SK-N-SH (cell line): ENCODE results near the gene SLC22A15. TPM values are rescaled to one million over a fixed set of nuclear protein-coding genes. Genes with fewer than 3 reads are reported as not detected.
"Not testable (repeated sequence)": the region's sequence is repeated elsewhere in the genome, so short reads cannot be mapped to it uniquely, and the experiment has no call there.

Source experiments
- CTCF ChIA-PET: fragments of 300-600, 350-600 bp; formaldehyde crosslinking; extraction: SDS; loops from one replicate; lab custom pipeline; 2021; lab: Yijun Ruan, JAX
- POLR2A ChIA-PET: fragments of 350-600 bp; sonication (Branson Sonifier 250); formaldehyde crosslinking; extraction: SDS; loops from one replicate; lab custom pipeline; 2020; ENCODE audit warnings: antibody characterized with exemption, inconsistent platforms; lab: Yijun Ruan, JAX
- DNase-seq: peaks from one replicate; pipeline ENCODE4 v3.0.0; 2012
- H2AFZ ChIP-seq: fragments of 200-600 bp; sonication (generic); 2 replicates; pipeline ENCODE4 v1.8.1; 2016; ENCODE audit warnings: antibody characterized with exemption, mild to moderate bottlenecking, low read depth
- H3F3A ChIP-seq: fragments of 200-600 bp; sonication (generic); replicated peaks from 2 replicates; pipeline ENCODE3; 2016; ENCODE audit warnings: antibody characterized with exemption, mild to moderate bottlenecking; ENCODE audit not compliant: insufficient read depth
- H3K27ac ChIP-seq, 2 experiments: fragments of 200-500 bp in 1 of 2; fragments of 200-600 bp in 1 of 2; sonication (Bioruptor generic) in 1 of 2; sonication (generic), shearing (Covaris generic) in 1 of 2; 2 replicates each; pipeline versions ENCODE4 v1.5.1 to v1.6.1; 2014 to 2016; ENCODE audit warnings: low read depth in 2 of 2, inconsistent platforms in 1 of 2, low read length in 1 of 2, mild to moderate bottlenecking in 1 of 2, mixed read lengths in 1 of 2
- H3K27me3 ChIP-seq: fragments of 200-600 bp; sonication (generic), shearing (Covaris generic); 2 replicates; pipeline ENCODE4 v1.6.1; 2016; ENCODE audit warnings: mixed run types; ENCODE audit not compliant: insufficient read depth
- H3K36me3 ChIP-seq, 2 experiments: fragments of 200-500 bp in 1 of 2; fragments of 200-600 bp in 1 of 2; sonication (Bioruptor generic) in 1 of 2; sonication (generic) in 1 of 2; replicated peaks in 1 of 2; 2 replicates each; pipeline versions ENCODE3 to v1.5.1; 2014 to 2016; ENCODE audit warnings: low read length in 1 of 2, mild to moderate bottlenecking in 1 of 2; ENCODE audit not compliant: insufficient read depth in 2 of 2, control insufficient read depth in 1 of 2
- H3K4me1 ChIP-seq, 2 experiments: fragments of 200-500 bp in 1 of 2; fragments of 200-600 bp in 1 of 2; sonication (Bioruptor generic) in 1 of 2; sonication (generic), shearing (Covaris generic) in 1 of 2; 2 replicates each; pipeline versions ENCODE4 v1.5.1 to v1.6.1; 2014 to 2016; ENCODE audit warnings: low read depth in 1 of 2, low read length in 1 of 2, mixed run types in 1 of 2; ENCODE audit not compliant: insufficient read depth in 2 of 2, control insufficient read depth in 1 of 2
- H3K4me2 ChIP-seq: fragments of 200-600 bp; sonication (generic), shearing (Covaris generic); 2 replicates; pipeline ENCODE4 v1.6.1; 2017; ENCODE audit warnings: mixed run types
- H3K4me3 ChIP-seq, 2 experiments: fragments of 200-500 bp in 1 of 2; fragments of 200-600 bp in 1 of 2; sonication (Bioruptor generic) in 1 of 2; sonication (generic), shearing (Covaris generic) in 1 of 2; 2 replicates each; pipeline versions ENCODE4 v1.5.1 to v1.8.1; 2014 to 2016; ENCODE audit warnings: low read depth in 2 of 2, inconsistent platforms in 1 of 2, low read length in 1 of 2, mild to moderate bottlenecking in 1 of 2, mixed read lengths in 1 of 2, moderate library complexity in 1 of 2
- H3K79me2 ChIP-seq: fragments of 200-600 bp; sonication (generic); 2 replicates; pipeline ENCODE4 v1.8.1; 2017; ENCODE audit warnings: mild to moderate bottlenecking; ENCODE audit not compliant: insufficient read depth
- H3K9ac ChIP-seq: fragments of 200-600 bp; sonication (generic); 2 replicates; pipeline ENCODE4 v1.6.1; 2017; ENCODE audit warnings: mixed run types
- H3K9me2 ChIP-seq: fragments of 200-600 bp; sonication (generic); 2 replicates; pipeline ENCODE4 v1.6.1; 2017; ENCODE audit warnings: mixed run types
- H3K9me3 ChIP-seq: fragments of 200-600 bp; sonication (generic); 2 replicates; pipeline ENCODE4 v1.6.1; 2017; ENCODE audit warnings: mixed run types, mild to moderate bottlenecking, moderate library complexity
- H4K20me1 ChIP-seq: fragments of 200-600 bp; sonication (generic); 2 replicates; pipeline ENCODE4 v1.6.1; 2017; ENCODE audit warnings: mild to moderate bottlenecking, mixed run types; ENCODE audit not compliant: insufficient read depth
- EP300 ChIP-seq, 2 experiments: IDR thresholded peaks; 2 replicates each; pipeline versions ENCODE4 v1.4.0 to v1.6.1; 2012; ENCODE audit warnings: borderline replicate concordance in 1 of 2, low read depth in 1 of 2, low read length in 1 of 2
- EZH2phosphoT487 ChIP-seq: fragments of 200-600 bp; sonication (generic); IDR thresholded peaks from 2 replicates; pipeline ENCODE4 v1.6.1; 2017; ENCODE audit warnings: low read depth, mixed run types, mild to moderate bottlenecking, antibody characterized with exemption, moderate library complexity, borderline replicate concordance
- FOSL2 ChIP-seq: IDR thresholded peaks from 2 replicates; pipeline ENCODE4 v1.4.0; 2012; ENCODE audit warnings: low read depth, mild to moderate bottlenecking, moderate library complexity, borderline replicate concordance
- GABPA ChIP-seq: IDR thresholded peaks from 2 replicates; pipeline ENCODE4 v1.4.0; 2012; ENCODE audit warnings: low read depth, mild to moderate bottlenecking
- GATA2 ChIP-seq: sonication (generic); formaldehyde crosslinking; IDR thresholded peaks from 2 replicates; pipeline ENCODE4 v1.5.0; 2020; ENCODE audit warnings: mild to moderate bottlenecking, missing genetic modification reagents
- IRF3 ChIP-seq: fragments of 150-350 bp; IDR thresholded peaks from 2 replicates; pipeline ENCODE4 v1.6.1; 2016; ENCODE audit warnings: mild to moderate bottlenecking, low read depth, low read length
- MAX ChIP-seq: IDR thresholded peaks from 2 replicates; pipeline ENCODE4 v1.4.0; 2012; ENCODE audit warnings: low read depth
- MEF2A ChIP-seq: IDR thresholded peaks from 2 replicates; pipeline ENCODE4 v1.4.0; 2012; ENCODE audit warnings: low read depth, borderline replicate concordance
- MXI1 ChIP-seq: IDR thresholded peaks from 2 replicates; pipeline ENCODE4 v1.6.1; 2012; ENCODE audit warnings: mild to moderate bottlenecking, low read depth, low read length, improper control_type of control experiment
- PBX3 ChIP-seq: IDR thresholded peaks from 2 replicates; pipeline ENCODE4; 2012
- REST ChIP-seq: IDR thresholded peaks from 2 replicates; pipeline ENCODE4 v1.6.1; 2012; ENCODE audit warnings: mild to moderate bottlenecking, low read depth, low read length, moderate library complexity
- RXRA ChIP-seq: IDR thresholded peaks from 2 replicates; pipeline ENCODE4 v1.4.0; 2012; ENCODE audit warnings: low read depth, mild to moderate bottlenecking, borderline replicate concordance
- SIN3A ChIP-seq: IDR thresholded peaks from 2 replicates; pipeline ENCODE4 v1.6.1; 2012; ENCODE audit warnings: low read depth, mild to moderate bottlenecking, low read length, moderate library complexity, borderline replicate concordance
- SMC3 ChIP-seq: IDR thresholded peaks from 2 replicates; pipeline ENCODE4 v1.6.1; 2012; ENCODE audit warnings: low read depth, low read length, improper control_type of control experiment
- TAF1 ChIP-seq: IDR thresholded peaks from 2 replicates; pipeline ENCODE4 v1.6.1; 2012; ENCODE audit warnings: low read depth, mild to moderate bottlenecking, low read length, moderate library complexity, borderline replicate concordance
- TCF12 ChIP-seq: IDR thresholded peaks from 2 replicates; pipeline ENCODE4 v1.4.0; 2012
- USF2 ChIP-seq: fragments of 150-350 bp; IDR thresholded peaks from 2 replicates; pipeline ENCODE4 v1.6.1; 2017; ENCODE audit warnings: antibody characterized with exemption, low read length, low read depth, borderline replicate concordance
- WGBS: methylation state at CpG from one replicate; pipeline ENCODE4 v1.1.6; 2017; ENCODE audit warnings: low lambda C conversion rate; 5-methylcytosine and 5-hydroxymethylcytosine counted together
- polyA plus RNA-seq, 3 experiments: library from polyadenylated mRNA; depleted of rRNA; stranded (reverse); fragments of >200 nt; gene quantifications; 2 replicates each; pipeline ENCODE4 v1.2.3, GENCODE V29; 2012

The SLC22A15 gene
- polyA plus RNA-seq, 1 of the 3 experiments (the other 2 are of a cell fraction), result 0.13 TPM

GRCh38 chr1:115991909-115992308 is 15.6 kb downstream of the SLC22A15 start (continued):
- TF ChIP-seq EZH2phosphoT487 (no peak), MXI1 (no peak), TCF12 (no peak)

GRCh38 chr1:115997921-115998320 is 21.6 kb downstream of the SLC22A15 start:
- H3K36me3 ChIP-seq, H3K27ac ChIP-seq, H3K9me2 ChIP-seq, H3K4me3 ChIP-seq, H3K4me1 ChIP-seq, POLR2A ChIA-PET, H3K9ac ChIP-seq, H3K4me2 ChIP-seq, H3K27me3 ChIP-seq, H4K20me1 ChIP-seq, DNase-seq, H2AFZ ChIP-seq, H3F3A ChIP-seq, H3K79me2 ChIP-seq: not testable (repeated sequence)
- CTCF ChIA-PET, result interaction anchor here (0.9 kb wide), 2 partner anchors 10 to 25 kb away, joined by 3 read pairs; no protein-coding TSS in a partner anchor
- 23% methylated on average over 1 of the region's 1 CpG for WGBS
- peaks cover 10% of the 10 kb centered on the region for H3K9me3 ChIP-seq

- DNase-seq, result no peak
- no peak overlapping the region for H3K4me2 ChIP-seq
- H3K79me2 ChIP-seq, result no peaks in the 10 kb centered on the region
- no peak overlapping the region for H2AFZ ChIP-seq
- no peak overlapping the region for H3K4me3 ChIP-seq
- H4K20me1 ChIP-seq, result no peaks in the 10 kb centered on the region
- H3F3A ChIP-seq, result no peaks in the 10 kb centered on the region
- no peak overlapping the region for H3K9ac ChIP-seq
- CTCF ChIA-PET, result interaction anchor here (0.8 to 2.2 kb wide), 3 partner anchors 21 to 393 kb away, joined by 3 to 8 read pairs (median 6); no protein-coding TSS in a partner anchor
- no peak overlapping the region for H3K27ac ChIP-seq
- H3K9me2 ChIP-seq, result no peaks in the 10 kb centered on the region
- no peaks in the 10 kb centered on the region for H3K4me1 ChIP-seq
- no peaks in the 10 kb centered on the region for H3K36me3 ChIP-seq
- POLR2A ChIA-PET, result no interaction called here
- H3K9me3 ChIP-seq, result peaks cover 8% of the 10 kb centered on the region
- WGBS, result 35% methylated on average over 3 of the region's 3 CpGs
- H3K27me3 ChIP-seq, result no peaks in the 10 kb centered on the region
- TF ChIP-seq PBX3 (no peak), REST (no peak), EP300 (IDR thresholded peaks at IDR 0.05; ENCODE audit: borderline replicate concordance in 1 of 2, low read depth in 1 of 2, low read length in 1 of 2) (no peak), TAF1 (no peak), IRF3 (no peak), EZH2phosphoT487 (no peak), FOSL2 (no peak), SMC3 (no peak), RXRA (no peak), MAX (no peak), SIN3A (no peak), GATA2 (no peak), GABPA (no peak), MEF2A (no peak), USF2 (no peak)
Measured at GRCh38 chr1:116001739-116002487, 25.6 kb downstream of the SLC22A15 start.
